Esophagus muscularis mucosa (tissue), 4 donors: ENCODE data around the gene TMEM259. TPM values are rescaled to one million over a fixed set of nuclear protein-coding genes. Genes with fewer than 3 reads are reported as not detected.

Source experiments
- DNase-seq: peaks from one replicate; pipeline ENCODE4 v3.0.0-alpha.2; 2017; ENCODE audit errors: extremely low spot score
- H3K27ac ChIP-seq, 4 donors: fragments of 200-600 bp; sonication (generic); replicated peaks in 1 of 4; 1 replicate in 3 of 4; 2 replicates in 1 of 4; pipeline ENCODE4 v1.5.1; 2016 to 2019; ENCODE audit warnings: mild to moderate bottlenecking in 1 of 4
- H3K27me3 ChIP-seq, 4 donors: fragments of 200-600 bp; sonication (generic); one replicate each; pipeline versions ENCODE4 v1.5.1 to v1.6.0; 2016 to 2019
- H3K36me3 ChIP-seq, 4 donors: fragments of 200-600 bp; sonication (generic); one replicate each; pipeline ENCODE4 v1.5.1; 2016 to 2019
- H3K4me1 ChIP-seq, 4 donors: fragments of 200-600 bp; sonication (generic); one replicate each; pipeline ENCODE4 v1.5.1; 2016 to 2019
- H3K4me3 ChIP-seq, 4 donors: fragments of 200-600 bp; sonication (generic); 1 replicate in 2 of 4; 2 replicates in 2 of 4; pipeline ENCODE4 v1.5.1; 2016 to 2019; ENCODE audit warnings: mild to moderate bottlenecking in 4 of 4, moderate library complexity in 1 of 4
- H3K9me3 ChIP-seq, 4 donors: fragments of 200-600 bp; sonication (generic); 1 replicate in 3 of 4; 2 replicates in 1 of 4; pipeline ENCODE4 v1.5.1; 2016 to 2019
- EP300 ChIP-seq: sonication (generic); formaldehyde crosslinking; IDR thresholded peaks from one replicate; pipeline ENCODE4 v1.6.1; 2017; ENCODE audit warnings: antibody characterized with exemption
- POLR2A ChIP-seq: fragments of 450-650 bp; IDR thresholded peaks from one replicate; pipeline ENCODE4 v1.6.1; 2017; ENCODE audit warnings: antibody characterized with exemption, moderate library complexity, mild to moderate bottlenecking, low read depth
- POLR2AphosphoS5 ChIP-seq, 2 donors: sonication (generic); formaldehyde crosslinking; IDR thresholded peaks; one replicate each; pipeline ENCODE4 v1.6.1; 2017; ENCODE audit warnings: antibody characterized with exemption in 2 of 2
- WGBS: methylation state at CpG from one replicate; pipeline ENCODE4 v1.1.5; 2018; 5-methylcytosine and 5-hydroxymethylcytosine counted together
- intact Hi-C: fragments of 100-400 bp; cut with DNase I; formaldehyde crosslinking; loops from one replicate; pipeline ENCODE4 v1.15.1; 2023
- total RNA-seq, 4 donors: library from RNA; depleted of rRNA; stranded (reverse); fragments of >200 nt; gene quantifications; one replicate each; pipeline versions ENCODE4 v1.1.0 to v1.2.1, GENCODE V29; 2016
- TF ChIP-seq, protein P1 (sequence below), 3 experiments: fragments of 200-600 bp in 2 of 3; fragments of 450-650 bp in 1 of 3; sonication (generic) in 2 of 3; IDR thresholded peaks; one replicate each; pipeline ENCODE4 v1.5.1; 2017 to 2019; ENCODE audit warnings: antibody characterized with exemption in 3 of 3, mild to moderate bottlenecking in 2 of 3, moderate library complexity in 1 of 3

The TMEM259 gene
- total RNA-seq, 4 donors from 2014 or later = 129 to 187 (median 160) TPM

DNA sequence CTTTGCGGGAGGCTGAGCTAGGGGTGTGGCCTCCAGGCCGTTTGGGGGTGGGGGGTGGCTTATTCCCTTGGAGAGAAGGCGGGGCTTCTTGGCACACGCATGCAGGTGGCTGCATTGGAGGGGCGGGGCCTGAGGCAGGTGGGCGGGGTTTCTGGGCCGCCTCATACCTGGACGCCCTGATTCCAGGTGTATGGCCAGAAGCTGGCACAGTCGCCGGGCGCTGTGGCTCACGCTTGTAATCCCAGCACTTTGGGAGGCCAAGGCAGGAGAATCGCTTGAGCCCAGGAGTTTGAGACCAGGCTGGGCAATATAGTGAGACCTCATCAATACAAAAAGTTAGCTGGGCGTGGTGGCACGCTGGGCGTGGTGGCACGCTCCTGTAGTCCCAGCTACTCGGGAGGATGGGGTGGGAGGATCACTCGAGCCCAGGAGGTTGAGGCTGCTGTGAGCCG is 26.8 kb upstream of the TMEM259 start:
- H3K27me3 ChIP-seq = no peaks in the 10 kb centered on the region
- WGBS = 89% methylated on average over 20 of the region's 20 CpGs
- intact Hi-C loops = no loop called here
- peaks cover 0 to 6% (median 0%) of the 10 kb centered on the region in 4 donors for H3K4me1 ChIP-seq
- H3K36me3 ChIP-seq = peaks cover 0 to 7% (median 2%) of the 10 kb centered on the region in 4 donors
- H3K4me3 ChIP-seq = no peak overlapping the region
- no peak for TF ChIP-seq EP300
- TF ChIP-seq, protein P1, sequence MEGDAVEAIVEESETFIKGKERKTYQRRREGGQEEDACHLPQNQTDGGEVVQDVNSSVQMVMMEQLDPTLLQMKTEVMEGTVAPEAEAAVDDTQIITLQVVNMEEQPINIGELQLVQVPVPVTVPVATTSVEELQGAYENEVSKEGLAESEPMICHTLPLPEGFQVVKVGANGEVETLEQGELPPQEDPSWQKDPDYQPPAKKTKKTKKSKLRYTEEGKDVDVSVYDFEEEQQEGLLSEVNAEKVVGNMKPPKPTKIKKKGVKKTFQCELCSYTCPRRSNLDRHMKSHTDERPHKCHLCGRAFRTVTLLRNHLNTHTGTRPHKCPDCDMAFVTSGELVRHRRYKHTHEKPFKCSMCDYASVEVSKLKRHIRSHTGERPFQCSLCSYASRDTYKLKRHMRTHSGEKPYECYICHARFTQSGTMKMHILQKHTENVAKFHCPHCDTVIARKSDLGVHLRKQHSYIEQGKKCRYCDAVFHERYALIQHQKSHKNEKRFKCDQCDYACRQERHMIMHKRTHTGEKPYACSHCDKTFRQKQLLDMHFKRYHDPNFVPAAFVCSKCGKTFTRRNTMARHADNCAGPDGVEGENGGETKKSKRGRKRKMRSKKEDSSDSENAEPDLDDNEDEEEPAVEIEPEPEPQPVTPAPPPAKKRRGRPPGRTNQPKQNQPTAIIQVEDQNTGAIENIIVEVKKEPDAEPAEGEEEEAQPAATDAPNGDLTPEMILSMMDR (IDR thresholded peaks at IDR 0.05) = no peak
- no peak for TF ChIP-seq POLR2A
- no peak for TF ChIP-seq POLR2AphosphoS5 (IDR thresholded peaks at IDR 0.05)
- DNase-seq = no peak
- H3K27ac ChIP-seq = no peak overlapping the region
- no peaks in the 10 kb centered on the region for H3K9me3 ChIP-seq

DNA sequence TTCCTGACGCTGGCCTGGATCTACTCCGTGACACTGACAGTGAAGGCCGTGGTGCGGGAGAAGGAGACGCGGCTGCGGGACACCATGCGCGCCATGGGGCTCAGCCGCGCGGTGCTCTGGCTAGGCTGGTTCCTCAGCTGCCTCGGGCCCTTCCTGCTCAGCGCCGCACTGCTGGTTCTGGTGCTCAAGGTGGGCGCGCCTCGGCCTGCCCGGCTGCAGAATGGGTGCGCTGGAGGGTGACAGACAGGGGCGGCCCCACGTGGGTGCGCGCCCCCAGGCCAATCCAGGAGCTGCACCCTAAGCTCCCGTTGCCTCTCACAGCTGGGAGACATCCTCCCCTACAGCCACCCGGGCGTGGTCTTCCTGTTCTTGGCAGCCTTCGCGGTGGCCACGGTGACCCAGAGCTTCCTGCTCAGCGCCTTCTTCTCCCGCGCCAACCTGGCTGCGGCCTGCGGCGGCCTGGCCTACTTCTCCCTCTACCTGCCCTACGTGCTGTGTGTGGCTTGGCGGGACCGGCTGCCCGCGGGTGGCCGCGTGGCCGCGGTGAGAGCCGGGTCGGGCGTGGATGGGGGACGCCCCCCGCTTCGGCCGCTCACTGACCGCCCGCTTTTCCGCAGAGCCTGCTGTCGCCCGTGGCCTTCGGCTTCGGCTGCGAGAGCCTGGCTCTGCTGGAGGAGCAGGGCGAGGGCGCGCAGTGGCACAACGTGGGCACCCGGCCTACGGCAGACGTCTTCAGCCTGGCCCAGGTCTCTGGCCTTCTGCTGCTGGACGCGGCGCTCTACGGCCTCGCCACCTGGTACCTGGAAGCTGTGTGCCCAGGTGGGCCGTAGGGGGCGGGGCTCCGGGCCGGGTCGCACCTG is 26.1 kb upstream of the TMEM259 start:
- Histone ChIP-seq H3K9me3 (no peaks in the 10 kb centered on the region), H3K4me1 (peaks cover 0 to 11% (median 2%) of the 10 kb centered on the region in 4 donors), H3K4me3 (no peak overlapping the region), H3K36me3 (peaks cover 0 to 7% (median 3%) of the 10 kb centered on the region in 4 donors), H3K27ac (no peak overlapping the region), H3K27me3 (peaks cover 0 to 7% (median 0%) of the 10 kb centered on the region in 4 donors)
- intact Hi-C loops = no loop called here
- TF ChIP-seq, protein P1 (IDR thresholded peaks at IDR 0.05) = no peak
- no peak for TF ChIP-seq POLR2AphosphoS5 (IDR thresholded peaks at IDR 0.05)
- TF ChIP-seq POLR2A = no peak
- no peak for TF ChIP-seq EP300
- WGBS = 89% methylated on average over 36 of the region's 77 CpGs
- DNase-seq = no peak

DNA sequence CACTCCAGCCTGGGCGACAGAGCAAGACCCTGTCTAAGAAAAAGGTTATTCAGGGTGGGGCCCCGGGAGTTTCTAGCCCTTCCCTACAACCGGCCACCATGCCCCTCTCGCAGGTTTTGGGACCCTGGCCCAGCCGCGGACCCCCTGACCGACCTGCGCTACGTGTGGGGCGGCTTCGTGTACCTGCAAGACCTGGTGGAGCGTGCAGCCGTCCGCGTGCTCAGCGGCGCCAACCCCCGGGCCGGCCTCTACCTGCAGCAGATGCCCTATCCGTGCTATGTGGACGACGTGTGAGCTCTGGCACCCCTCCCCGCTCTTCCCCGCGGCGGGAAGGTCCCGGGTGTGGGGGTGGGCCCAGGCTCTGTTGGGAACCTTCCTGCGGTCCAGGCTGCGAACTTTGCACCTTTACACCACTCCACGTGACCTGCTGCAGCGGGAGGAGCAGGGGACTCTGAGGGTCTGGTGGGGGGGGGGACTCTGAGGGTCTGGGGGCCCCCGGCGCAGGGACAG is 25.2 kb upstream of the TMEM259 start:
- Histone ChIP-seq H3K27ac (no peak overlapping the region), H3K36me3 (peaks cover 0 to 7% (median 3%) of the 10 kb centered on the region in 4 donors), H3K27me3 (peaks cover 0 to 11% (median 0%) of the 10 kb centered on the region in 4 donors), H3K4me1 (peaks cover 6 to 20% (median 11%) of the 10 kb centered on the region in 4 donors), H3K9me3 (no peaks in the 10 kb centered on the region), H3K4me3 (no peak overlapping the region)
- 88% methylated on average over 8 of the region's 33 CpGs for WGBS
- intact Hi-C loops = no loop called here
- TF ChIP-seq, protein P1 (IDR thresholded peaks at IDR 0.05) = no peak
- TF ChIP-seq EP300 (no peak), POLR2A (no peak), POLR2AphosphoS5 (IDR thresholded peaks at IDR 0.05) (no peak)
- DNase-seq = no peak

DNA sequence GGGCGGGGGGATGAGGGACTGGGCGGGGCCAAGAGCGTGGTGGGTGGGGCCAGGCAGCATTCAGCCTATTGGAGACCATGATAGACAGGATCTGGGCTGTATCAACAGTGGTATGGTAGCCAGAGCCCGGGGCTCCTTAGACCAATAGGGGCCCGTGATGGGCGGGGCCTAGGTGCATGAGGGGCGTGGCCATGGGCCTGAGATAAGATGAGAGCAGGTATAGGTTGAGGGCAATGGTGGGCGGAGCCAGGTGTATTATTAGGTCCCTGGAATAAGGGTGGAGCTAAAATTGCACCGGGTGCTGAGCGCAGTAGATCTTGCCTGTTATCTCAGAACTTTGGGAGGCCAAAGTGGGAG is 24.3 kb upstream of the TMEM259 start:
- no peak for DNase-seq
- H3K27me3 ChIP-seq = peaks cover 0 to 11% (median 0%) of the 10 kb centered on the region in 4 donors
- no peak overlapping the region for H3K27ac ChIP-seq
- no peaks in the 10 kb centered on the region for H3K9me3 ChIP-seq
- no peak overlapping the region for H3K4me3 ChIP-seq
- intact Hi-C loops = no loop called here
- WGBS = 69% methylated on average over 10 of the region's 10 CpGs
- TF ChIP-seq POLR2A (no peak), EP300 (no peak), POLR2AphosphoS5 (IDR thresholded peaks at IDR 0.05) (no peak)
- TF ChIP-seq, protein P1 (IDR thresholded peaks at IDR 0.05) = no peak
- H3K4me1 ChIP-seq = peaks cover 16 to 30% (median 20%) of the 10 kb centered on the region in 4 donors
- H3K36me3 ChIP-seq = peaks cover 0 to 7% (median 3%) of the 10 kb centered on the region in 4 donors
